GM18868 (cell line): ENCODE data around the gene TLK2.
"Not testable (repeated sequence)": the region's sequence is repeated elsewhere in the genome, so short reads cannot be mapped to it uniquely, and the experiment has no call there.

ENCODE experiments used
- ATAC-seq: cut with Tn5 transposase; IDR thresholded peaks from one replicate; pipeline ENCODE4 v1.9.1; 2021; ENCODE audit warnings: mild to moderate bottlenecking, moderate library complexity; ENCODE audit not compliant: unreplicated experiment

The TLK2 gene

DNA sequence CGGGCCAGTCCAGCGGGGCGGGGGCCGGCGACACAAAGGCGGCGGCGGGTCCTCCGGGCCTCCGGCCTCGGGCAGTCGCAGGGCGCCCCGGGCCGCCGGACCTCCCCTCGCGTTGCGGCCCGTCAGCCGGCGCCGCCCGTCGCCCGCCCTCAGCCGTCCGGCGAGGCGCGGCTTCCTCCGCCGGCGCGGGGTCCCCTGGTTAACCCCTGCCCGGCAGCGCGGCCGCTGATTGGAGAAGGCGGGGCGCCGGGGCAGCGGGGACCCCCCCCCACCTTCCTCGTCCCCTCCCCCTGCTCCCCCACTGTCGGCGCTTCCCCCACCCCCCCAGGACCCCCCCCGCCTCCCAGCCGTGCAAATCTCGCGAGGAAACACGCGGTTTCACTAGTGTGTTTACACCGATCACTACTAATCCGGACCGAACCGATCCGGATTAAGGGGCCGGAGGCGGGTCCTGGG lies at the start of gene TLK2:
Gene TLK2 (plus strand): TSS at position 402 of the 456 bp plus-strand sequence. CDS start 2,301 bp downstream, outside the sequence.
- ATAC-seq: peak; percentile 77

- ATAC-seq: not testable (repeated sequence)
Measured at GRCh38 chr17:62435251-62435650, 43.4 kb upstream of the TLK2 start.

- not testable (repeated sequence) for ATAC-seq
Measured at GRCh38 chr17:62441181-62441580, 37.4 kb upstream of the TLK2 start.

GRCh38 chr17:62444063-62444462 lies 34.6 kb upstream of the TLK2 start:
- ATAC-seq: no peak

- ATAC-seq: not testable (repeated sequence)
Measured at GRCh38 chr17:62445791-62446190, 32.8 kb upstream of the TLK2 start.

DNA sequence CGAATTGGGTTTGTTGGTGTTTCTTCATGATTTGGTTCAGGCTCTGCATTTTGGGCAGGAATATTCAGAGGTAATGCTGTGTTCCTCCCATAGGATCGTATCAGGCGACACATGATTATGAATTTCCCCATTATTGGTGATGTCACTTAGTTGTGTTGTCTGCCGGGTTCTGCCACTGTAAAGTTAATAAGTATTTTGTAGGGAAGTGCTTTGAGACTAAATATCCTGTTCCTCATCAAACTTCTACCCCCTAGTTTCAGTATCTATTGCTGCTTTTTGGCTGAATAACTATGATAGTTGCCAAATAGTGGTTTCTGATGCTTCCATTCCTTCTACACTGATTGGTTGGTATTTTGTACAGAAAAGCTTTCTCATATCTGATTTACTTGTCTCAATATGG lies 26.4 kb upstream of the TLK2 start:
- ATAC-seq: not testable (repeated sequence)

- not testable (repeated sequence) for ATAC-seq
Measured at GRCh38 chr17:62453041-62453440, 25.6 kb upstream of the TLK2 start.

- ATAC-seq: peak; percentile 19
Measured at GRCh38 chr17:62453656-62454055, 25.0 kb upstream of the TLK2 start.

GRCh38 chr17:62454111-62454510 lies 24.5 kb upstream of the TLK2 start:
- peak; percentile 68 for ATAC-seq

GRCh38 chr17:62456016-62456415 lies 22.6 kb upstream of the TLK2 start:
- no peak for ATAC-seq

GRCh38 chr17:62458483-62458882 lies 20.1 kb upstream of the TLK2 start:
- peak; percentile 20 for ATAC-seq

DNA sequence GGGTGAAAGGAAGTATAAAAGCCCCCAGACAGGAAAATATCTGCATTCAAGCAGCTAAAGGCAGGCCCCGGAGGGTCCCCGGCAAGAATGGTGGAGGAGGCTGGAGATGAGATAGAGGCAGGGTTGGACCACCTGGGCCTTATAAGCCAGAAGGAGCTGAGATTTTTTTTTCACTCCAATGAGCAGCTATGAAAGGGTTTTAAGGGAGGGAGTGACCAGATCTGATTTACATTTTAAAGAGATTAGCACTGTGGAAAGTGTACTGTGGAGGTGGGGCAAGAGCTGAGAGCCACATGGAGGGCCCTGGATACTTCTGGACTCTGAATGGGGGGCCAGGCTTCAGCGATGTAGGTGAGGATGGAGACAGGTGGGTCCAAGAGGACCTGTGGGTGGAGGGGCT lies 14.2 kb upstream of the TLK2 start:
- ATAC-seq: not testable (repeated sequence)

- not testable (repeated sequence) for ATAC-seq
Measured at GRCh38 chr17:62465271-62465670, 13.4 kb upstream of the TLK2 start.

GRCh38 chr17:62470666-62471379 lies 7.8 kb upstream of the TLK2 start:
- not testable (repeated sequence) for ATAC-seq

DNA sequence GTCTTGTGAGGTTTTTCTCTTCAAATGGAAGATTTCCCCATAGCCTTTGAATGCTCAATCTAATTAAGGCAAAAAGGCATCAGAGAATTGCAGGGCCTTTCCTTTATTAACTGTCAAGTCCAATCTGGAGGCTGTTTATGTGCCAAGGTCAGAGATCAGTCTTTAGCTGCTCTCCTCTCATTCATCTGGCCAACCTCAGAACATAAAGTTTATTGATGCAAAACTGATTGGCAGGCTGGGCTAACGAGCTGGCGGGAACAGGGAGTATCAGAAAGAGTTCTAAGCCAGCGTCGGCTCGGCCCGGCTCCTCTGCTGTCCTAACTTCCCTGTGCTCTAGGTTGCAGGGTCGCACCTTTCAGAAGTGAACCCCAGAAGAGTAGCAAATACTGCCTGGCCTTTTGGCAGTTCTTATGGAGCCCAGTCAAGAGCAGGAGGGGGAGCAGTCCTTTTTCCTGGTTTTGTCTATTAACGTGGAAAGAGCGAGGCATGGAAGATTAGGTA lies 7.2 kb upstream of the TLK2 start:
- ATAC-seq: not testable (repeated sequence)

GRCh38 chr17:62473030-62473982 lies 5.3 kb upstream of the TLK2 start:
- ATAC-seq: not testable (repeated sequence)

- ATAC-seq: not testable (repeated sequence)
Measured at GRCh38 chr17:62477111-62477510, 1.5 kb upstream of the TLK2 start.

DNA sequence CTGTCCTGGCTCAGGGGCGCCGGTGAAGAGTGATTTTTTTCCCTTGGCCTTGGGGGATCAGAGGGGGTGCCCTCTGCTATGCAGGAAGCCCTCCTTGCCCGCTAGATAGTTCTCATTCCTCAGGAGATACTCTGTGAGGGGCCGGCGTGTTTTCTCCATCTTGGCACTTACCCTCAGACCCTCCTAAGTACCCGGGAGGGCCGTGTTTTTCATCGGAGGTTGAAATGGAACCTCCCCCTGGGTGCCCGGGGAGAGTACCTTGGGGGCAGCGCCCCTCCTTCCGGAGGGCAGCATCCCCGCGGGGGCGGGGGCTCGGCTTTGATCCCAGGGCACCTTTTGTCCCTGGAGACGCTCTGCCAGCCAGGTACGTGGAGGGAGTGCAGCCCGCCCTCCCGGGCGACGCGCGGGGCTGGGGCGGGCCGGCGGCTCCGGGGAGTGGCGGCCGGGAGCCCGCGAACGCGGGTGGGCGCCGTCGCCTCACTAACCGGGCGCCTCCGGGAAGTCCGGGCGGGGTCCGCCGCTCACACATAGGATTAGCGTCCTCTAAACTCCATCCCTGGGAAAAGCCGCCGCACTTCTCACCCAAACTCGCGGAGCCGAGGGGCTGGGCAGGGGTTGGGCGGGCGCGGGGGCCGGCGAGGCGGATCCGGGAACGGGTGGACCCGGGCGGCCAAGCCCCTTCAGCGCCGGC lies 762 bp upstream of the TLK2 start:
- peak; percentile 21 for ATAC-seq

- ATAC-seq: peak; percentile 34
Measured at GRCh38 chr17:62478880-62479638, 434 bp downstream of the TLK2 start.

DNA sequence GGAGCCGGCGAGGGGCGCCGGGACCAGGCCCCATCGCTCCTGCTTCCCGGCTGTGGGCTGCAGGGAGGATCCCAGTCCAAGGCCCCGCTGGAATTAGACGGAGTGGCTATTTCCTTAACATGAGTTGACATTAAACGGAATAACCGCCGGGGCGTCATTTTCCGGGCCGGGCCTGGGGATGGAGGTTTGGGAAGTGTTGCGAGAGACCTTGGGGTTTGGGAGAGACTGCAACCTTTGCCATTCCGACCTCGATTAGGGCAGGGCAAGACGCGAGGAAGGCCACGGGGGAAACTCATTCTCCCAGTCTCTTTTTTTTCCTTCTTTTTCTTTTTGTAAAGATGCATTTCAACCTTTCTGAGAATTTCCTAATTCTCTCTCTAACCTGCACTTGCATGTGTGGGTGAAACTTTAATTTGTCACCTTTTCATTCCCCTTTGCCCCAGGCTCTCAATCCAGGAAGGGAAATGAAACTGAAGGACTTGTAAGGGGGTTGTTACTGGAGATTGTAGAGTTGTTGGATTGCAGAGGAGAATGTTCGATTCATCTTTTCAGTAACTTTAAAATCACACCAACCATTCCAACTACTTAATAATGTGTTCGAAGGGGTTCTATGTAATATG lies 1.1 kb downstream of the TLK2 start:
- not testable (repeated sequence) for ATAC-seq
